Measurements from ENCODE around the gene ZNF532.
"Not testable (repeated sequence)": the region's sequence is repeated elsewhere in the genome, so short reads cannot be mapped to it uniquely, and the experiment has no call there.

Gene ZNF532

GRCh38 chr18:59011289-59011688 lies 146.6 kb downstream of the ZNF532 start:
- no peak for DNase-seq

GRCh38 chr18:59011786-59012185 lies 147.1 kb downstream of the ZNF532 start:
- DNase-seq = no peak

GRCh38 chr18:59012815-59013705 lies 148.4 kb downstream of the ZNF532 start:
- no peak for DNase-seq

- DNase-seq = no peak
Observed at GRCh38 chr18:59013744-59014143, 149.1 kb downstream of the ZNF532 start.

GRCh38 chr18:59015531-59016152 lies 151.0 kb downstream of the ZNF532 start:
- DNase-seq = no peak

- peak in 1 of 2 experiments; percentile 24 for DNase-seq
Observed at GRCh38 chr18:59021500-59021899, 156.8 kb downstream of the ZNF532 start.

- peak; percentile 28 to 85 for DNase-seq
Observed at GRCh38 chr18:59022167-59022945, 157.7 kb downstream of the ZNF532 start.

GRCh38 chr18:59024829-59025228 lies 160.2 kb downstream of the ZNF532 start:
- DNase-seq = no peak

- DNase-seq = not testable (repeated sequence)
Observed at GRCh38 chr18:59025532-59025931, 160.9 kb downstream of the ZNF532 start.

GRCh38 chr18:59026364-59026763 lies 161.7 kb downstream of the ZNF532 start:
- DNase-seq = no peak

GRCh38 chr18:59026831-59027410 lies 162.2 kb downstream of the ZNF532 start:
- DNase-seq = no peak

GRCh38 chr18:59029663-59030429 lies 165.2 kb downstream of the ZNF532 start:
- no peak for DNase-seq

GRCh38 chr18:59032308-59032707 lies 167.6 kb downstream of the ZNF532 start:
- no peak for DNase-seq

- no peak for DNase-seq
Observed at GRCh38 chr18:59033359-59033758, 168.7 kb downstream of the ZNF532 start.

GRCh38 chr18:59033974-59034373 lies 169.3 kb downstream of the ZNF532 start:
- no peak for DNase-seq

GRCh38 chr18:59035591-59035990 lies 170.9 kb downstream of the ZNF532 start:
- DNase-seq = peak in 1 of 2 experiments; percentile 73
